Testis (tissue), 3 donors: ENCODE results near the gene TNNT1. TPM values are rescaled to one million over a fixed set of nuclear protein-coding genes. Genes with fewer than 3 reads are reported as not detected.

ENCODE experiments used
- DNase-seq: peaks from one replicate; pipeline ENCODE4 v3.0.0-alpha.2; 2019
- H3K27ac ChIP-seq, 2 donors: fragments of 200-600 bp; sonication (generic); one replicate each; pipeline ENCODE4 v1.5.1; 2019
- H3K27me3 ChIP-seq: fragments of 200-600 bp; sonication (generic); one replicate; pipeline ENCODE4 v1.5.1; 2019
- H3K36me3 ChIP-seq: fragments of 200-600 bp; sonication (generic); one replicate; pipeline ENCODE4 v1.5.1; 2017; ENCODE audit warnings: low read depth; ENCODE audit errors: missing control alignments
- H3K4me1 ChIP-seq: fragments of 200-600 bp; sonication (generic); one replicate; pipeline ENCODE4 v1.5.1; 2019
- H3K4me3 ChIP-seq, 2 donors: fragments of 200-600 bp; sonication (generic); one replicate each; pipeline ENCODE4 v1.5.1; 2017 to 2019
- H3K9me3 ChIP-seq: fragments of 200-600 bp; sonication (generic); one replicate; pipeline ENCODE4 v1.5.1; 2017
- CTCF ChIP-seq, 3 experiments: fragments of 450-650 bp in 2 of 3; fragments of 200-600 bp in 1 of 3; sonication (generic) in 1 of 3; IDR thresholded peaks; one replicate each; pipeline ENCODE4 v1.5.1; 2016 to 2019; ENCODE audit warnings: antibody characterized with exemption in 3 of 3, mild to moderate bottlenecking in 2 of 3, moderate library complexity in 1 of 3
- POLR2A ChIP-seq: fragments of 450-650 bp; IDR thresholded peaks from one replicate; pipeline ENCODE4 v1.6.1; 2017; ENCODE audit warnings: antibody characterized with exemption, mild to moderate bottlenecking, moderate library complexity
- WGBS, 2 donors: methylation state at CpG; one replicate each; pipeline ENCODE4 v1.1.5; 2018; 5-methylcytosine and 5-hydroxymethylcytosine counted together
- intact Hi-C: fragments of 100-400 bp; cut with DNase I; formaldehyde crosslinking; loops from one replicate; pipeline ENCODE4 v1.15.1; 2023; ENCODE audit warnings: low total_unique reads
- polyA plus RNA-seq: library from polyadenylated mRNA; stranded (reverse); fragments of 350-450 nt; fragmentation: Illumina TruSeq; extraction: RNeasy Lipid Tissue Mini Kit (QIAGEN cat#74804); gene quantifications from one replicate; pipeline ENCODE4 v1.2.3, GENCODE V29; 2014; ENCODE audit warnings: low read depth, low replicate concordance; ENCODE audit not compliant: insufficient read depth
- total RNA-seq, 2 donors: library from RNA; depleted of rRNA; stranded (reverse); fragments of >200 nt; gene quantifications; one replicate each; pipeline ENCODE4 v1.2.3, GENCODE V29; 2016

TNNT1 gene
- total and polyA plus RNA-seq, 3 donors from 2014 or later = 13.0 to 84.0 (median 14.5) TPM

- Histone ChIP-seq H3K9me3 (no peaks in the 10 kb centered on the region), H3K4me3 (no peak overlapping the region), H3K4me1 (peaks cover 4% of the 10 kb centered on the region), H3K27ac (no peak overlapping the region), H3K36me3 (no peaks in the 10 kb centered on the region), H3K27me3 (no peaks in the 10 kb centered on the region)
- TF ChIP-seq CTCF (IDR thresholded peaks at IDR 0.05) = no peak
- TF ChIP-seq POLR2A = no peak
- 75 to 79% methylated on average over 5 of the region's 5 CpGs for WGBS, 2 donors
- DNase-seq = no peak
- intact Hi-C loops = no loop called here
Measured at GRCh38 chr19:55171440-55171839, 22.4 kb upstream of the TNNT1 start.

GRCh38 chr19:55169136-55169535 lies 20.1 kb upstream of the TNNT1 start:
- no peaks in the 10 kb centered on the region for H3K36me3 ChIP-seq
- H3K27ac ChIP-seq = no peak overlapping the region
- 61 to 75% methylated on average over 4 of the region's 4 CpGs for WGBS, 2 donors
- peaks cover 4% of the 10 kb centered on the region for H3K4me1 ChIP-seq
- intact Hi-C loops = no loop called here
- no peak for DNase-seq
- TF ChIP-seq CTCF (IDR thresholded peaks at IDR 0.05) (no peak), POLR2A (no peak)
- no peak overlapping the region for H3K4me3 ChIP-seq
- H3K9me3 ChIP-seq = no peaks in the 10 kb centered on the region
- H3K27me3 ChIP-seq = no peaks in the 10 kb centered on the region

- TF ChIP-seq CTCF (IDR thresholded peaks at IDR 0.05) (no peak), POLR2A (no peak)
- Histone ChIP-seq H3K27me3 (no peaks in the 10 kb centered on the region), H3K27ac (no peak within 1 kb of the TSS), H3K4me3 (peak within 1 kb of the TSS; percentile 35 to 51), H3K36me3 (no peaks in the 10 kb centered on the region), H3K4me1 (no peaks in the 10 kb centered on the region), H3K9me3 (no peaks in the 10 kb centered on the region)
- intact Hi-C loops = no loop called here
- WGBS, 2 donors = 1% methylated on average over 32 to 33 of the region's 33 CpGs
- peak; percentile 98 for DNase-seq
Measured at GRCh38 chr19:55166530-55167268, 17.7 kb upstream of the TNNT1 start, which contains the start of gene DNAAF3. Gene DNAAF3, minus strand, starts transcription at chr19:55166613. Its CDS starts 200 bp downstream, at chr19:55166413.

GRCh38 chr19:55165952-55166529 lies 17.0 kb upstream of the TNNT1 start:
- TF ChIP-seq CTCF (IDR thresholded peaks at IDR 0.05) (peak in 2 of 3 experiments; percentile 15 to 30), POLR2A (no peak)
- Histone ChIP-seq H3K36me3 (no peaks in the 10 kb centered on the region), H3K27me3 (no peaks in the 10 kb centered on the region), H3K4me3 (peak overlapping the region; percentile 35 to 51), H3K9me3 (no peaks in the 10 kb centered on the region), H3K4me1 (peaks cover 3% of the 10 kb centered on the region), H3K27ac (no peak overlapping the region)
- intact Hi-C loops = no loop called here
- 2 to 5% methylated on average over 14 to 30 of the region's 34 CpGs for WGBS, 2 donors
- peak; percentile 84 for DNase-seq
